DND-41 (cell line): ENCODE data around the gene C17orf100.

Experiments
- ATAC-seq: fragments of 200-7000 bp; cut with Tn5 transposase; 3 replicates; pipeline ENCODE4 v1.9.1; 2021; ENCODE audit warnings: low read depth; ENCODE audit not compliant: insufficient read depth
- DNase-seq: peaks from one replicate; pipeline ENCODE4 v3.0.0-alpha.2; 2020
- H2AFZ ChIP-seq: 2 replicates; pipeline ENCODE4 v1.6.0; 2012; ENCODE audit warnings: low read depth, low read length
- H3K27ac ChIP-seq: 2 replicates; pipeline ENCODE4 v1.5.1; 2012; ENCODE audit warnings: low read length, inconsistent platforms
- H3K27me3 ChIP-seq: fragments of 200-600 bp; sonication (generic); 2 replicates; pipeline ENCODE4 v1.6.0; 2012; ENCODE audit warnings: low read length, mild to moderate bottlenecking, inconsistent platforms; ENCODE audit not compliant: insufficient read depth, poor library complexity
- H3K36me3 ChIP-seq: 2 replicates; pipeline ENCODE4 v1.5.1; 2012; ENCODE audit warnings: low read length, inconsistent platforms; ENCODE audit not compliant: insufficient read depth
- H3K4me1 ChIP-seq: 2 replicates; pipeline ENCODE4 v1.5.1; 2012; ENCODE audit warnings: mild to moderate bottlenecking, low read length; ENCODE audit not compliant: insufficient read depth
- H3K4me2 ChIP-seq: 2 replicates; pipeline ENCODE4 v1.6.0; 2012; ENCODE audit warnings: mild to moderate bottlenecking, moderate library complexity, low read length, inconsistent platforms; ENCODE audit not compliant: insufficient read depth
- H3K4me3 ChIP-seq, 2 experiments: fragments of 200-600 bp in 1 of 2; shearing (Covaris generic) in 1 of 2; 2 replicates each; pipeline ENCODE4 v1.5.1; 2012 to 2016; ENCODE audit warnings: inconsistent platforms in 2 of 2, low read length in 2 of 2, mild to moderate bottlenecking in 2 of 2, low read depth in 1 of 2, moderate library complexity in 1 of 2
- H3K79me2 ChIP-seq: 2 replicates; pipeline ENCODE4 v1.6.0; 2012; ENCODE audit warnings: low read length, inconsistent platforms; ENCODE audit not compliant: insufficient read depth
- H3K9ac ChIP-seq: 2 replicates; pipeline ENCODE4 v1.6.0; 2012; ENCODE audit warnings: low read depth, mild to moderate bottlenecking, inconsistent platforms, low read length, moderate library complexity
- H3K9me3 ChIP-seq: 2 replicates; pipeline ENCODE4 v1.5.1; 2012; ENCODE audit warnings: low read length, moderate library complexity, mild to moderate bottlenecking, inconsistent platforms; ENCODE audit not compliant: insufficient read depth, severe bottlenecking
- H4K20me1 ChIP-seq: 2 replicates; pipeline ENCODE4 v1.6.0; 2012; ENCODE audit warnings: low read length; ENCODE audit not compliant: insufficient read depth
- EZH2 ChIP-seq: IDR thresholded peaks from 3 replicates; pipeline ENCODE4 v1.6.1; 2012; ENCODE audit warnings: borderline replicate concordance, low read depth, mild to moderate bottlenecking, moderate library complexity, low read length, inconsistent platforms; ENCODE audit not compliant: severe bottlenecking
- TF ChIP-seq, protein P1 (sequence below): IDR thresholded peaks from 2 replicates; pipeline ENCODE4 v1.5.1; 2012; ENCODE audit warnings: borderline replicate concordance, low read length, moderate library complexity, mild to moderate bottlenecking; ENCODE audit not compliant: poor library complexity, severe bottlenecking; ENCODE audit errors: extremely low read depth

The C17orf100 gene

GRCh38 chr17:6683730-6684459, 32.3 kb downstream of the C17orf100 start:
- Histone ChIP-seq H3K9me3 (no peaks in the 10 kb centered on the region), H3K27me3 (peaks cover 27% of the 10 kb centered on the region), H3K4me2 (no peak overlapping the region), H3K27ac (no peak overlapping the region), H3K4me3 (no peak overlapping the region), H3K79me2 (no peaks in the 10 kb centered on the region), H3K4me1 (no peaks in the 10 kb centered on the region), H2AFZ (no peak overlapping the region), H3K9ac (no peak overlapping the region), H3K36me3 (no peaks in the 10 kb centered on the region), H4K20me1 (peaks cover 6% of the 10 kb centered on the region; the same call in 1 of the 2 replicates)
- ATAC-seq = no peak
- no peak for DNase-seq
- TF ChIP-seq, protein P1, sequence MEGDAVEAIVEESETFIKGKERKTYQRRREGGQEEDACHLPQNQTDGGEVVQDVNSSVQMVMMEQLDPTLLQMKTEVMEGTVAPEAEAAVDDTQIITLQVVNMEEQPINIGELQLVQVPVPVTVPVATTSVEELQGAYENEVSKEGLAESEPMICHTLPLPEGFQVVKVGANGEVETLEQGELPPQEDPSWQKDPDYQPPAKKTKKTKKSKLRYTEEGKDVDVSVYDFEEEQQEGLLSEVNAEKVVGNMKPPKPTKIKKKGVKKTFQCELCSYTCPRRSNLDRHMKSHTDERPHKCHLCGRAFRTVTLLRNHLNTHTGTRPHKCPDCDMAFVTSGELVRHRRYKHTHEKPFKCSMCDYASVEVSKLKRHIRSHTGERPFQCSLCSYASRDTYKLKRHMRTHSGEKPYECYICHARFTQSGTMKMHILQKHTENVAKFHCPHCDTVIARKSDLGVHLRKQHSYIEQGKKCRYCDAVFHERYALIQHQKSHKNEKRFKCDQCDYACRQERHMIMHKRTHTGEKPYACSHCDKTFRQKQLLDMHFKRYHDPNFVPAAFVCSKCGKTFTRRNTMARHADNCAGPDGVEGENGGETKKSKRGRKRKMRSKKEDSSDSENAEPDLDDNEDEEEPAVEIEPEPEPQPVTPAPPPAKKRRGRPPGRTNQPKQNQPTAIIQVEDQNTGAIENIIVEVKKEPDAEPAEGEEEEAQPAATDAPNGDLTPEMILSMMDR = no peak
- no peak for TF ChIP-seq EZH2

DNA sequence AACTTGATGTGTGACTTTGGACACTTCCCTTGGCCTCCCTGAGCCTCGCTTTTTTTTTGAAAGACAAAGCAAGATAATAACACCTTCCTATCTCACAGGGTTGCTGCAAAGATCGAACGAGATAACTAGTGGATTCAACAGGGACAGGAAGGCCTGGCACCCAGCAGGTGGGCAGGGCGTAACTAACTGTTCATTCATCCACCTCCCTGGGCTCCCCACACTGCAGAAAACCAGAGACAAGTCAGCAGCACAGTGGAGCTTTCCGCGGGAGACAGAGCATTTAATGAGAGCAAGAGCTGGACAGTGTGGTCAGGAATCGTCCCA, 32.9 kb downstream of the C17orf100 start:
- ATAC-seq = no peak

GRCh38 chr17:6684881-6685767, 33.6 kb downstream of the C17orf100 start:
- no peak for TF ChIP-seq EZH2
- TF ChIP-seq, protein P1 = no peak
- Histone ChIP-seq H3K27ac (no peak overlapping the region), H2AFZ (no peak overlapping the region), H3K4me3 (no peak overlapping the region), H3K4me2 (no peak overlapping the region), H3K9ac (no peak overlapping the region), H3K36me3 (no peaks in the 10 kb centered on the region), H4K20me1 (peaks cover 6% of the 10 kb centered on the region; the same call in 1 of the 2 replicates), H3K27me3 (peaks cover 25% of the 10 kb centered on the region), H3K4me1 (no peaks in the 10 kb centered on the region), H3K79me2 (no peaks in the 10 kb centered on the region), H3K9me3 (no peaks in the 10 kb centered on the region)
- DNase-seq = no peak
- ATAC-seq = no peak

More for the DNA sequence above, 32.9 kb downstream of the C17orf100 start:
- Histone ChIP-seq H4K20me1 (peaks cover 6% of the 10 kb centered on the region; the same call in 1 of the 2 replicates), H3K9me3 (no peaks in the 10 kb centered on the region), H3K27ac (no peak overlapping the region), H3K4me2 (no peak overlapping the region), H3K27me3 (peaks cover 27% of the 10 kb centered on the region), H2AFZ (no peak overlapping the region), H3K9ac (no peak overlapping the region), H3K4me3 (no peak overlapping the region), H3K36me3 (no peaks in the 10 kb centered on the region), H3K79me2 (no peaks in the 10 kb centered on the region), H3K4me1 (no peaks in the 10 kb centered on the region)
- DNase-seq = no peak
- TF ChIP-seq, protein P1 = no peak
- TF ChIP-seq EZH2 = no peak
